GM12865 (cell line): Measurements from ENCODE around the gene PAWR.

Experiments
- DNase-seq: peaks from one replicate; pipeline ENCODE4 v3.0.0; 2010; ENCODE audit warnings: low read depth
- H3K4me3 ChIP-seq: 2 replicates; pipeline ENCODE4 v1.5.1; 2011; ENCODE audit warnings: mild to moderate bottlenecking, low read depth, low read length, control low read depth
- TF ChIP-seq, protein P1 (sequence below): IDR thresholded peaks from 2 replicates; pipeline ENCODE4 v1.5.1; 2011; ENCODE audit warnings: low read length, control low read depth, low read depth, inconsistent platforms; ENCODE audit not compliant: insufficient read depth; ENCODE audit errors: missing control alignments

PAWR gene, protein sequence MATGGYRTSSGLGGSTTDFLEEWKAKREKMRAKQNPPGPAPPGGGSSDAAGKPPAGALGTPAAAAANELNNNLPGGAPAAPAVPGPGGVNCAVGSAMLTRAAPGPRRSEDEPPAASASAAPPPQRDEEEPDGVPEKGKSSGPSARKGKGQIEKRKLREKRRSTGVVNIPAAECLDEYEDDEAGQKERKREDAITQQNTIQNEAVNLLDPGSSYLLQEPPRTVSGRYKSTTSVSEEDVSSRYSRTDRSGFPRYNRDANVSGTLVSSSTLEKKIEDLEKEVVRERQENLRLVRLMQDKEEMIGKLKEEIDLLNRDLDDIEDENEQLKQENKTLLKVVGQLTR

GRCh38 chr12:79690638-79691510 is at the start of gene PAWR:
Gene PAWR (minus strand): TSS chr12:79690964. CDS start chr12:79690244, 720 bp downstream.
- TF ChIP-seq, protein P1, sequence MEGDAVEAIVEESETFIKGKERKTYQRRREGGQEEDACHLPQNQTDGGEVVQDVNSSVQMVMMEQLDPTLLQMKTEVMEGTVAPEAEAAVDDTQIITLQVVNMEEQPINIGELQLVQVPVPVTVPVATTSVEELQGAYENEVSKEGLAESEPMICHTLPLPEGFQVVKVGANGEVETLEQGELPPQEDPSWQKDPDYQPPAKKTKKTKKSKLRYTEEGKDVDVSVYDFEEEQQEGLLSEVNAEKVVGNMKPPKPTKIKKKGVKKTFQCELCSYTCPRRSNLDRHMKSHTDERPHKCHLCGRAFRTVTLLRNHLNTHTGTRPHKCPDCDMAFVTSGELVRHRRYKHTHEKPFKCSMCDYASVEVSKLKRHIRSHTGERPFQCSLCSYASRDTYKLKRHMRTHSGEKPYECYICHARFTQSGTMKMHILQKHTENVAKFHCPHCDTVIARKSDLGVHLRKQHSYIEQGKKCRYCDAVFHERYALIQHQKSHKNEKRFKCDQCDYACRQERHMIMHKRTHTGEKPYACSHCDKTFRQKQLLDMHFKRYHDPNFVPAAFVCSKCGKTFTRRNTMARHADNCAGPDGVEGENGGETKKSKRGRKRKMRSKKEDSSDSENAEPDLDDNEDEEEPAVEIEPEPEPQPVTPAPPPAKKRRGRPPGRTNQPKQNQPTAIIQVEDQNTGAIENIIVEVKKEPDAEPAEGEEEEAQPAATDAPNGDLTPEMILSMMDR = peak; percentile 24
- peak within 1 kb of the TSS; percentile 66 for H3K4me3 ChIP-seq
- DNase-seq = peak; percentile 88

GRCh38 chr12:79737875-79738718 is 47.3 kb upstream of the PAWR start:
- H3K4me3 ChIP-seq = no peak overlapping the region
- TF ChIP-seq, protein P1 = peak; percentile 56
- peak; percentile 78 for DNase-seq

GRCh38 chr12:79732638-79733037 is 41.9 kb upstream of the PAWR start:
- no peak overlapping the region for H3K4me3 ChIP-seq
- TF ChIP-seq, protein P1 = no peak
- DNase-seq = no peak

DNA sequence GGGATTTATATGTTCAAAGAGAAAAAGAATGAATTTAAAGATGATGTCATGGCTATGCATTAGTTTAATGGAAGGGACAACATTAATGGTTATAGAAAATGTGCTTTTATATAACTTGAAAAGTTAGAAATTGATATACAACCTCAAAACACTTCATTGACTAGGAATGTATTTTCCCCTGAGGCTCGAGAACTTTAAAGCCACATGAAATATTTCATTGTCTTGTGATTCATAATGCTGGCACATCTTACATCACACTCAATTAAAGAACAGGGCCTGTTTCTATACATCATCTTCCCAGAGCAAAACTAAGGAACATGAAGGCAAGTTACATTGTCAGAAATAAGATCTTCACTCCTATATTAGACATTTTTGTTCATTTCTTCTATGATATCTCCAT is 35.2 kb upstream of the PAWR start:
- DNase-seq = no peak
- no peak overlapping the region for H3K4me3 ChIP-seq
- TF ChIP-seq, protein P1 = no peak

GRCh38 chr12:79717006-79717405 is 26.2 kb upstream of the PAWR start:
- TF ChIP-seq, protein P1 = no peak
- H3K4me3 ChIP-seq = no peak overlapping the region
- no peak for DNase-seq

DNA sequence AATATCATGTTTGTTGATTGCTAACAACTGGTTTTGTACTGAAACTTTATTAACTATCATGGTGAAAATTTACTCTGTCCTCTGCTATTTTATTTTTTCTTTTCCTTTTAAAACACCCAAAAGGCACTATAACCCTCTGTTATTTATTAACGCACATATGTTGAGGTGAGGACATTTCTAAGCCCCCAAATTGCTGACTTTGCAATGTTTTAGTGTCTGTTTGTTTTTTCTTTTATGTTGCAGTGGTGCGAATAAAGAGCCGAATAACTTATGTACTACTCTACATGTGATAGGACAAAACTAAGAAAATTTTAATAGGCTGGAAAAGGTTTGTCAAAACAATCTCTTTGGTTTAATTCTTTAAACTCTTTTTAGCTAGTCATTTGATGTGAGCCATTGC is 24.5 kb upstream of the PAWR start:
- DNase-seq = no peak
- TF ChIP-seq, protein P1 = no peak
- H3K4me3 ChIP-seq = no peak overlapping the region
